NCI-H146 (cell line): ENCODE measurements around the gene TJP3.
"Not testable (repeated sequence)": the region's sequence is repeated elsewhere in the genome, so short reads cannot be mapped to it uniquely, and the experiment has no call there.

Experiments used
- DNase-seq: peaks from one replicate; lab custom pipeline; 2025; lab: John Stamatoyannopoulos, UW

TJP3 gene, protein sequence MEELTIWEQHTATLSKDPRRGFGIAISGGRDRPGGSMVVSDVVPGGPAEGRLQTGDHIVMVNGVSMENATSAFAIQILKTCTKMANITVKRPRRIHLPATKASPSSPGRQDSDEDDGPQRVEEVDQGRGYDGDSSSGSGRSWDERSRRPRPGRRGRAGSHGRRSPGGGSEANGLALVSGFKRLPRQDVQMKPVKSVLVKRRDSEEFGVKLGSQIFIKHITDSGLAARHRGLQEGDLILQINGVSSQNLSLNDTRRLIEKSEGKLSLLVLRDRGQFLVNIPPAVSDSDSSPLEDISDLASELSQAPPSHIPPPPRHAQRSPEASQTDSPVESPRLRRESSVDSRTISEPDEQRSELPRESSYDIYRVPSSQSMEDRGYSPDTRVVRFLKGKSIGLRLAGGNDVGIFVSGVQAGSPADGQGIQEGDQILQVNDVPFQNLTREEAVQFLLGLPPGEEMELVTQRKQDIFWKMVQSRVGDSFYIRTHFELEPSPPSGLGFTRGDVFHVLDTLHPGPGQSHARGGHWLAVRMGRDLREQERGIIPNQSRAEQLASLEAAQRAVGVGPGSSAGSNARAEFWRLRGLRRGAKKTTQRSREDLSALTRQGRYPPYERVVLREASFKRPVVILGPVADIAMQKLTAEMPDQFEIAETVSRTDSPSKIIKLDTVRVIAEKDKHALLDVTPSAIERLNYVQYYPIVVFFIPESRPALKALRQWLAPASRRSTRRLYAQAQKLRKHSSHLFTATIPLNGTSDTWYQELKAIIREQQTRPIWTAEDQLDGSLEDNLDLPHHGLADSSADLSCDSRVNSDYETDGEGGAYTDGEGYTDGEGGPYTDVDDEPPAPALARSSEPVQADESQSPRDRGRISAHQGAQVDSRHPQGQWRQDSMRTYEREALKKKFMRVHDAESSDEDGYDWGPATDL

DNA sequence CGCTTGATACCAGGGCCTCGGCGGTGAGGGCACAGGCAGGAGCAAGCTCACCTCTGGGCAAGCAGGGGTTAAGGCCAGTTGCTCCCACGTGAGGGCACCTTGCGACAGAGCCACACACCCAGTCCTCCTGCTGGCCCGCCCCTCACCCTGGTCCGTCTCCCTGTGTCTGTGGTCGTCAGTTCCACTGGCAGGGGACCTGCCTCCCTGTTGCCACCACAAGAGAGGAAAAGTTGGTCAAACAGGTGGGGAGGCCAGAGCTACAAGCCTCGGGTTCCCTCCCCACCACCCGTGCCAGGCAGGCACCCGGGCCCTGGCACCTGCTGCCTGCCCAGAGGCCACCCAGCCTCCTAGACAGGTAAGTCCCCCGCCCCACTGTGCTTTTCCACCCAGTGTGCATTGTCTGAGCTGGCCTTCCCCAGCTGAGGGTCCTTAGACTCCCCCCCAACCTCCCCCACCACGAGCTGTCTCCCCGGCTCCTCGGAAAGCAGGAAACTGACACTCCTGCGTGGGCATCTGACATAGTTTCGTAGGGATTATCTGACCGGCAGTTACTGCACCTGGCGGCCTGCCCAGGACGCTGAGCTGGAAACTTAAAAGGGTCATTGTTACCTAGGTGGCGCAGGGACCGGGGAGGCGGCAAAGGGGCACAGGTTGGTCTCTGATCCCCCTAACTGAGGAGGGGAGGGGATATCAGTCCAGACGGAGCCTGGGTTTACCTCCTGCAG lies at the start of gene TJP3:
TSS of gene TJP3 (plus strand) at position 178 of the 725 bp plus-strand sequence. CDS start 20,049 bp downstream, outside the sequence.
- DNase-seq = no peak

DNA sequence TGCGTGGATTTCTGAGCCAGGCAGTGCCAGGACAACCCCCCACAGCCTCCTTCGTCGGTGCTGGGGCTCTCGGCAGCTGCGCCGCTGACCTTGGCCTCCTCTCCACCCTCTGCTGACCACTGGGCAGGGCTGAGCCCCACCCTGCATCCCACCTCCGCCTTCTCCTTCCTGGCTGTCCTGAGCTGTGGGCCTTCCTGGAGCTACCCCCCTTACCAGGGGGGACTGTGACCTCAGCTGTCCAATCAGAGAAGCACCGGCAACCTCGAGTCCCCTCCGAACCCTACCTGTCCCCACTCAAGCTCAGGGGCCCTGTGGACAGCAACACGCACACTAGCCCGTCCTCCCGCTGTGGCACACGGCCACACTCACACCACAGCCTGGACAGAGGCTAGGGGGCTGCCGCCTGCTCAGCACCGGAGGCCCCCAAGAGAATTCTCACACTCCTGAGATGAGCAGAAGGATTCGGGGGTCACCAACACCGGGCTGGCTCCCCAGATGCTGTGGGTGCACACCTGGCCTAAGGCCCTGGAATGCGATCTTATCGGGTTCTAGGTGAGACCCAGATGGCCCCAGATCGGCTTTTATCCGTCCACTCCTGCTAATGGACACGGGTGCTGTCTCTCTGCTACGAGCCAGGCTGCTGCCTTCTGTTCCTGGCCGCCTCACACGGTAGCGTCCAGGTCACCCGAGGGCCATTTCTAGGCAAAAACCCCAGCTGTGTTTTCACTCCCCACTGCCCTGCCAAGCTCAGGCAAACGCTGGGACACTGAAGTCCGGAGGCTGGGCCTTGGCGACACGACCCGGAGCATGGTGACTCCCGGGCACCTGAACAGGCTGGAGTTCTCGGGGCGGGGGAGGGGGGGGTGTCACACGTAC lies 49.1 kb upstream of the TJP3 start:
- no peak for DNase-seq

DNA sequence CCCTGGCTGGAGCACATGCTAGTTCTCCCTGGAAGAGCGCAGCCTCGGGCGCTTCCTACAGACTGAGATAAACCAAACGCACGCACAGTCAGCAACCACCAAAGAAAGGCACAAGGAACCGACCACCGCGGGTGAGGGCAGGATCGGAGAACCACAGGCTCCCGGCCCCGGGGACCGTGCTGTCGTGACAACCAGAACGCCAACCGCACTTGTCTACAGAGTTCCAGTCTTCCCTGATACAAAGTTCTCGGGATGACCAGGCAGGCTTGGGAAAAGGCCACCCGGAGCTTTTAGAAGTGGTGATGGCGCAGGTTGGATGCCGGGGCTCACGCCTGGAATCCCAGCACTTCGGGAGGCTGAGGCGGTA lies 48.5 kb upstream of the TJP3 start:
- DNase-seq = no peak

DNA sequence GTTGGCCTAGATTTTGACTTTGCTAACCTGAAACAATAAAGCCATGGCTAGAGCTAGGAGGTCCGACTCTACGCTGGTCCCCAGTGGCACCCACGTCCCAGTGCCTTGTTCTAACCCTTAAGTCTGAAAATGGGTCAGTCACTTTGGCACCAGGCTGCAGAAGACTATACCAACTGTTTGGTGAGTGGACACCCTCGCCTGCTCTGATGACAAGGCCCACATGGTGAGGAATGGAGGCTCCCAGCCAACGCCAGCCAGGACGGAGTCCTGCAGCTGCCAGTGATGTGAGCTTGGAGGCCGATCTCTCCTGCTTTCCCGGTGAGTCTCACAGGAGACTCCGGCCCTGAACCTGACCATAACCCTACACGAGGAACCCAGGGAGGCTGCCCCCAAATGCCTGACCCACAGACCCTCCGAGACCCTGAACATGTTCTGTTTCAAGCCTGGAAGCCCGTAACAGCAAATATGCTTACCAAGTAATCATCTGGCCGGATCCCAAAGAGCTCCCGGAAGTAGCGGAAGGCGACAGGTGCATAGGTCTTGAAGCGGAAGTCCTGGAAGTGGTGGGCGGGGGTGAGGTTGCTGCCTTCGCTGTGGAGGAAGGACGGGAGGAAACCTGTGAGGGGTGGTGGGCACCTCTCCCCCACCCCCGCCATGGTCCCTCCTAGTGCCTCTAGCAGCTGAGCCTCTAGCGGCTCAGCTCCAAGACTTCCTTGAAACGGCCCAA lies 47.5 kb upstream of the TJP3 start:
- no peak for DNase-seq

DNA sequence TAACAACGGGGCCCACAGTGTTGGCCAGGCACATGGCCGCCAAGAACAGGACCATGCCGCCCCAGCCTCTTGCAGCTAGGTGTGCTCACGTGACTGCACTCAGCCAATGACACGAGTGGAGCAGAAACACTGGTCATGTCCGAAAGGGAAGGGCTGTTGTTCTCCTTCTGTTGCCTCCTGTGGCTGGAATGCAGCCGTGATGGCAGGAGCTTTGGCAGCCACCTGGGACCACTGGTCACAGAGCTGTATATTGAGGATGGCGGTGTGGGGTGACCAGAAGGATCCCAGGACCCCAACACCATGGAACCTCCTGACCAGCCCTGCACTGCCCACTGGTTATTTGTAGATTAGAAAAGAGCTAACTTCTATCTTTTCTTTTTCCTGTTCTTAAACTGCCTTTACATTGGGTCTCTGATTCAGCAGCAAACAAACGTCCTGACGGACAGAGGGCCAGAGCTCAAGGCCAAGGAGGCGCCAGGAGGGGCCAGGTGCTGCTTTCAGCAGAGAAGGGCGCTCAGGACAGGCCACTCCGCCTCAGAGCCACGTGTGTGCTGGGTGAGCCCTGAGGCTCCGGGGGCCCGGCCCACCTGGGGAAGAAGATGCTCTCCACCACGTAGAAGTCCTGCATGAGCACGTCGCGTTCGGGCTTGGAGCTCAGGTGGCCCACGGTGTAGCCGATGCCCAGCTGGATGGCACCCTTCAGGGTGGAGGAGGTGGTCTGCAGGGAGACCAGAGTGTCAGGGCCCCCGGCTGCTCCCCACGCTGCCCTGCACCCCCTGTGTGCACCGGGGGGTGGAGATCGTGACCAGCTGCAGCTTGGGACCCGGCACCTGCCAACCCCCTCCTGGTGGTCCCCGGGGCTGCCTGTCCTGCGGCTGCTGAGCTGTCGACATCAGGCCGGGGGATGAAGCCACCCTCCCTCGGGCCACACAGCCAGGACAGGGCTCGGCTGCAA lies 46.6 kb upstream of the TJP3 start:
- no peak for DNase-seq

DNA sequence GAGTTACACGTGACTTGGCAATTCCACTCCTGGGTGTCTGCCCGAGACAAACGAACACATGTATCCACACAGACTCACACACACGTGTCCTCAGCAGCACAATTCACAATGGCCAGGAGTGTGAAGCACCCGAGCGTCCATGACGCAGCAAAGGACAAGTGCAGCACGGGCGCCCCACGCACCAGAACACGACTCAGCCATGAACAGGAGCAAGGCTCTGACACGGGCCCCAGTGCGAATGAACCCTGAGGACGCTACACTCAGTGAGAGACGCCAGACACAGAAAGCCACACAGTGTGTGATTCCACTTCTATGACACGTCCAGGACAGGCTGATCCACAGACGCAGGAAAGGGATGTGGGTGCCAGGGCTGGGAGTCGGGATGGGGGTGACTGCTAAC lies 44.3 kb upstream of the TJP3 start:
- no peak for DNase-seq

DNA sequence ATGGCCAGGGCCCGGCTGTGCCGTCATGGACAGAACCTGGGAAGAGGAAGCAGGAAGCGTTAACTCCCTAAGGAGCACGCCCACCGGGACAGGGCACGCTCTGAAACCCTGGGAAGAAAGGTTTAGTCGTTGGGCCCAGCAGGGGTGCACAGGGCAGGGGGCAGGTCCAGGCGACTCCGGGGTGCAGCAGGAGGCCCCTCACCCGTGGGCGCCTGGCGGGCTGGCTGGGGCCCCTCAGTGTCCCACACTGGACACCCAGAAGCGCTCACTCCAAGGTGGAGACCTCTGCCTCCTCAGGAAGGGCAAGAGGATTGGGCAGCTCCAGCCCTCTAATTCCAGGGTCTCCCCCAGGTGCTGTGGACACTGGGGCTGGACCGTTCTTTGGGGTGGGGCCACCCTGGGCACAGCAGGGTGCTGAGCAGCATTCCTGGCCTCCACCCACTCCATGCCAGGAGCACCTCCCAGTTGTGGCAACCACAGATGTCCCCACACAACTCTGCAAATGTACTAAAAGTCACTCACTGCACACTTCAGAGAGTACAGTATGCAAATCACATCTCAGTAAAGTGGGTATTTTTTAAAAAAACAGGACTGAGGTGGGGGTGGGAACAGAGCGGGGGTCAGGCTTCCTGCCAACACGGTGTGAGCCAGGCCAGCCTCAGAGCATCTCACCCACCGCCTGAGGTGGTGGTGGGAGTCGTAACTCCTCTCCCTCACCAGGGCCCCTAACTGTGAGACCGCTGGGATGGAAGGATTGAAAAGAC lies 43.1 kb upstream of the TJP3 start:
- DNase-seq = no peak

DNA sequence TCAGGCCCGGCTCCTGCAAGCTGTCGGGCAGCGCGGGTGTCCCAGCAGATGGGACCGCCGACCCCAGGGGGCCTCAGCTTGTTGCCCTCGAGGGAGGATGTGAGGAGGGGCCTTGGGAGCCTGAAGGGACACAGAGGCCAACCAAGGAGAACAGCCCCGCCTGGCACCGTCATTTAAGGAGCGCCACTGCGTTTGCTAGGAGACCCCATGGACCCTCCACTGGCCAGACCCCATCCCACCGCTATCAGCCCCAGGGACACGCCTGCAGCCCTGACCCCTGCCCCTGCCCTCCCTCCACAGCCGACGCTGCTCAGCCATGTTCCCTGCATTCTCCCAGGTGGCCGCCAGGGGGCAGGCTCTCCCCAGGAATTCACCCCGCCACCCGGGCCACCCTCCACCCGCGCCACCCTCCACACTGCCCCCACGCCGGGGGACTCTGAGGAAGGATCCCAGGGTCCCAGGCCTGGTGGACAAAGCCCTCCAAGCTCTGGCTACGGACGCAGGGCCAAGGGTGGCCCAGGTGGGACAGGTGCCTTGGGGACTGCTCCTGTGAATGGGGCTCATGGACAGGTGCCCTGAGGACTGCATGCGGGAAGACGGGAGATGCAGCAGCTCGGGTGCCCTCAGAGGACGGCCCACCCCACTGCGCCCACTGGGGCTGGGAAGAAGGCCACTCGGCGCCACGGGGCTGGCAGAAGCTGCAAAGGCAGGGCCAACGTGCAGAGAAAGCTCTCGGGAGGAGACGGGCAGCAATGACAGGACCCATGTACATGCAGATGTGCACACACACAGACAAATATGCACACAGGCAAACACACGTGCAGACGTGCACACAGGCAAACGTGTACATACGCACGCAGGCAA lies 42.3 kb upstream of the TJP3 start:
- DNase-seq = no peak

DNA sequence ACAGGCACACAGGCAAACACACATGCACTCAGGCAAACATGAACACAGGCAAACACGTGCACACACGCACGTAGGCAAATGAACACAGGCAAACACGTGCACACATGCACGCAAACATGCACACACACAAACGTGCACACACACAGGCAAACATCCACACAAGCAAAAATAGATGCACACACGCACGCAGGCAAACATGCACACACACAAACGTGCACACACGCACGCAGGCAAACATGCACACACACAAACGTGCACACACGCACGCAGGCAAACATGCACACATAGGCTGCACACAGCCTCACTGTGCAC lies 41.7 kb upstream of the TJP3 start:
- not testable (repeated sequence) for DNase-seq

DNA sequence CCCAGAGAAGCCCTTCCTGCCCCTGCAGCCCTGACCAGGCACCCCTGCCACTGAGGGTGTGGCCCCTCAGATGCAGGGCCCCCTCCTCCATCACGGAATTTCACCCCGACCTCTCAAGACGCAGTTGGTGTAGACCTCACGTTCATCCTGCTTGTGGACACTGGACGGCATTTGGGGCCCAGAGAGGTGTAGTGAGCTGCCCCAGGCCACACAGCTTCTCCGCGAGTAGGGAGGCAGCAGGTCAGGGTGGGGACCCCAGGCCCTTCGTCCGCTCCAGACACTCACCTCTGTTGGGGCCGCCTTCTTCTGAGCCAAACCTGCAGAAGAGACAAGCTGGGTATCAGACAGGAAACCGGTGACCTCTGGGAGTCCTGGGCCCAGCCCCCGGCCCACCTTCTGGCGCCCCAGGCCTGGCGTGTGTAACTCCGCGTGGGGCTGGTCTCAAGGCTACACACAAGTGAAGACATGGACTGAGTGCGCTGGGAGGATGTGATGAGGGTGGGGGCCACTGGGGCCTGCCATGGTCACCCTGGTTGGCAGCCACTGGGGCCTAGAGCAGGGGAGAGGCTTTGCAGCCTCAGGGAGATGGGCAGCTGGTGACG lies 41.0 kb upstream of the TJP3 start:
- DNase-seq = no peak

DNA sequence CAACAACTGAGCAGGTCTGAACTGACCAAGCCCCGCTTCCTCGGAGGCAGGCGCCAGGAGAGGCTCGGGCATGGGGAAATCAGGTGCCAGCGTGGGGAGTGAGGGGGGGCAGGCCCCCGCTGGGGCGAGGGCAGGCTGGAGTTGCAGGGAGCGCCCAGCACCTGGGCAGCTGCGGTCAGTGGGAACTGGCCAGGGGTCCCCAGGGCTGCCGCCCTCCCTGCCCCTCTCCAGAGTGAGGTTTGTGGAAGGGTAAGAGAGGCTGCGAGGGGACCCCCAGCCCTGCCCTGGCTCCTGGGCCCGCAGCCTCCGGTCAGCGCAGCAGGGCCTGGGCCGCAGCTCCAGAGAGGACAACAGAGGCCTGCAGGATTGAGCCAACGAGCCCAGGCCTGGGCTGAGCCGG lies 40.4 kb upstream of the TJP3 start:
- DNase-seq = no peak

DNA sequence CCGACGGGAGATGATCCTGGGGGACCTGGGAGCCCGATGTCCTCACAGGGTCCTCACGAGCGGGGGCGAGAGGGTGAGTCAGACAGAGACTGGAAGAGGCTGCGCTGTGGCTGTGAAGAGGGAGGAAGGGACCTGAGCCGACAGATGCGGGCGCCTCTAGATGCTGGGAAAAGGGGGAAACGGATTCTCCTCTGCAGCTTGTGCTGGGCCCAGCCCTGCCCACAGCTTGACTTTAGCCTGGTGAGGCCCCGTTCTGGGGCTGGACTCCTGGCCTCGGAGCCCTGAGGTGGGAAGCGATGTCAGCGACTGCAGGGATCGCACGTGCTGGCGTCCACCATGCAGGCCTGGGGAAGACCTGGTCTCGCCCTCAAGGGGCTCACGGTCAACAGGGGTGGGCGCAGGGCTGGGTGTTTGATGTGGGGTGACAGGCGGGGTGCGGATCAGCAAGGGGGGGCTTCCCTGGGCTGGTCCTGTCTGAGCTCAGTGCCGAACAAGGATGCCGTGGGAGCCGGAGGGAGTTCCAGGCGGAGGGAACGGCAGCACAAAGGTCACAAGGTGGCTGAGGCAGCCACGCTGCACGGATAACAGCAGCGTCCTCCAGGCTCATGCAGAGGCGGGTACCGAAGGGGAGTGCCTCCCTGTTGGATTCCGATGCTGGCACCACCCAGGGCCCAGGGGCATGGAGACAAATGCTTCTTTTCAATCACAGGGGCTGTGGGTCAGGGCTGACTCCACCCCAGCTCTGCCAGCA lies 39.7 kb upstream of the TJP3 start:
- DNase-seq = no peak

DNA sequence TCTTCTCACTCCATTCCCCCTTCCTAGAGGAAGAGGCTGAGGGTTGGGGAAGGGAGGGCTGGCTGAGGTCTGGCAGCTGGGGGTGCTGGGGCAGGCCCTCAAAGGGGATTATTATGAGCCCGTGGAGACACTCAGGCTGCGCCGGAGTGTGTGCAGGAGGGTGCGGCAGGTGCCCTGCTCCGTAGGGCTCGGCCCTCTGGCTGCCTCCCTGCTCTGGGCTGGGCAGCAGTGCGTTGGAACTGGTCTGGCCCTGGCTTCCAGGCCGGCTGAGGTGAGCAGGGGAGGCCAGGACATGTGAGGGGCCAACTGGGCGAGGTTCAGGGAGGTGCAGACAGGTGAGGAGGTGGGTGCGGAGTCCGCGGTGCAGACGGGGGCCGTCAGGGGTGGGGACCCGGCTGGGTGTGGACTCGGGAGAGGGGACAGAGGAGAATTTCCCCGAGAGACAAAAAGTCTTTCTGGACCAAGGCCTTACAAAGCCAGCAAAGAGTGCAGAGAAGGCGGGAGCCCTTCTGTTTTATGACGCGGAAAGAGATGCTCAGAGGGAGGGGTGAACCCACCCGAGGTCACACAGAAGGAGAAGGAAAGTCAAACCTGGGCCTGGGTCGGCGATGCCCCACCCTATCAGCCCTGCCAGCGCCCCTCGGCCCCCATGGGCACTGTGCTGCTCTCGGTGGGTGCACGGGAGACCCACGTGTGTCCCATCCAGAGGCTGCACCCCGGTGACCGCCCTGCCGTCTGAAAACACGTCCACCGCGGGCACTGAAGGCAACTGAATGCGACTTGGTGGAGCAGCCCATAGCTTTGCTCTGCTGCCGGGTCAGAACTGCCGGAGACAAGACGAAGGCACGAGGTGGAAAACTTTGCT lies 38.9 kb upstream of the TJP3 start:
- DNase-seq = no peak

DNA sequence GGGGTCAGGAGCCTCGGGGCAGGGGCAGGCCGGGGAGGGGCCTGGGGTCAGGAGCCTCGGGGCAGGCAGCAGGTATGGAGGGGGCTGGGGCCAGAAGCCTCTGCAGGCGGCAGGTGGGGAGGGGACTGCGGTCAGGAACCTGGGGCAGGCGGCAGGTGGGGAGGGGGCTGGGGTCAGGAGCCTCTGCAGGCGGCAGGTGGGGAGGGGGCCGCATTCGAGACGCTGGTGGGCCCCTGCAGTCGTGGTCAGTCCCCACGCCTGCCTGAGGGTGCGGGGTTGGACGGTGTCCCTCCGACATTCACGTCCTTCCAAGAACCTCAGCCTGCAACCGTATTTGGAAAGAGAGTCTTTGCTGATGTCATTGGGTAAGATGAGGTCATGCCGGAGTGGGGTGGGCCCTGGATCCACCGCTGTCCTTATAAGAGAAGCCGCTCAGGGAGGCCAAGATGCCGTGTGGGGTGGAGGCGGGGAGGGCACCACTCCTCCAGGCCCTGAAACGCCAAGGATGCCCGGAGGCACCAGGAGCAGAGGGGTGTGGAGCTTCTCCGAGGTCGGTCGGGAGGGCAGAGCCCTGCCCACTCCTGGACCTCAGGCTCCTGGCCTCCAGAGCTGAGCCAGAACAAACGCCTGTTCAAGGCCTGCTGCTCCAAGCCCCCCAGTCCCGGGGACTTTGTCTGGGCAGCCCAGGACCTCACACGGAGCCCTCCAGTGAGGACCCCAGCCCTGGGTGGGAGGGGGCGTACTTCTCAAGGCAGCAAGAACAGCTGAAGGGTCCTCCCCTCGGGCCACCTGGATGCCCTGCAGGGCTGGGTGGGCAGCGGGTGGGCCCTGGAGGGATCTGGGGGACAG lies 38.0 kb upstream of the TJP3 start:
- DNase-seq = no peak
